Gastroesophageal sphincter (tissue), 3 donors: ENCODE data around the gene ZNF189.

Source experiments
- POLR2AphosphoS5 ChIP-seq: sonication (generic); formaldehyde crosslinking; IDR thresholded peaks from one replicate; pipeline ENCODE4 v1.6.1; 2017; ENCODE audit warnings: antibody characterized with exemption
- TF ChIP-seq, protein P1 (sequence below), 4 experiments: fragments of 200-600 bp in 2 of 4; fragments of 450-650 bp in 2 of 4; sonication (generic) in 1 of 4; IDR thresholded peaks; one replicate each; pipeline ENCODE4 v1.5.1; 2017 to 2019; ENCODE audit warnings: antibody characterized with exemption in 4 of 4, mild to moderate bottlenecking in 2 of 4, moderate library complexity in 2 of 4

DNA sequence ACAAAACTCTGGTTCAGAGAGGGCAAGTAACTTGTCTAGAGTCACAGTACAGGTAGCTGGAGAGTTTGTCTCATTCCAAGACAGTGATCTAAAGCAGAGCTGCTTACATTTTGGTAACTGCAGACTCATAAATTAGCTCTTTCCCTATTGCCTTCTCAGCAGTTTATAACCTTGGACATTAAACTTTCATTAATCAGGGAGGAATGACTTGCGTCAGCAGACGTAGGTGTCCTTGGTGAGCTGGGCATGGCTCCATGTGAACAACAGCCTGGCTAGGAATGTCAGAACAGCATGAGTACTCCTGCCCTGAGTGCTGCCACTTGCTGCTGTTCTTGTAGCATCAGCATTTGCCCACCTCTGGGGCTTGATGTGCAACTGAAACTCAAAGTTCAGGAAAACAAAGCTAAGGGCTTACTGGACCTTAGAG lies 39.2 kb downstream of the ZNF189 start:
- TF ChIP-seq, protein P1, sequence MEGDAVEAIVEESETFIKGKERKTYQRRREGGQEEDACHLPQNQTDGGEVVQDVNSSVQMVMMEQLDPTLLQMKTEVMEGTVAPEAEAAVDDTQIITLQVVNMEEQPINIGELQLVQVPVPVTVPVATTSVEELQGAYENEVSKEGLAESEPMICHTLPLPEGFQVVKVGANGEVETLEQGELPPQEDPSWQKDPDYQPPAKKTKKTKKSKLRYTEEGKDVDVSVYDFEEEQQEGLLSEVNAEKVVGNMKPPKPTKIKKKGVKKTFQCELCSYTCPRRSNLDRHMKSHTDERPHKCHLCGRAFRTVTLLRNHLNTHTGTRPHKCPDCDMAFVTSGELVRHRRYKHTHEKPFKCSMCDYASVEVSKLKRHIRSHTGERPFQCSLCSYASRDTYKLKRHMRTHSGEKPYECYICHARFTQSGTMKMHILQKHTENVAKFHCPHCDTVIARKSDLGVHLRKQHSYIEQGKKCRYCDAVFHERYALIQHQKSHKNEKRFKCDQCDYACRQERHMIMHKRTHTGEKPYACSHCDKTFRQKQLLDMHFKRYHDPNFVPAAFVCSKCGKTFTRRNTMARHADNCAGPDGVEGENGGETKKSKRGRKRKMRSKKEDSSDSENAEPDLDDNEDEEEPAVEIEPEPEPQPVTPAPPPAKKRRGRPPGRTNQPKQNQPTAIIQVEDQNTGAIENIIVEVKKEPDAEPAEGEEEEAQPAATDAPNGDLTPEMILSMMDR (IDR thresholded peaks at IDR 0.05): no peak
- no peak for TF ChIP-seq POLR2AphosphoS5
